Activated naive CD8-positive, alpha-beta T cell treated with anti-CD3 and anti-CD28 coated beads for 36 hours (primary cell): ENCODE results near the gene ABCC3. TPM values are rescaled to one million over a fixed set of nuclear protein-coding genes. Genes with fewer than 3 reads are reported as not detected.

Experiments used
- DNase-seq: peaks from one replicate; pipeline ENCODE4 v3.0.0; 2021
- H3K27ac Mint-ChIP-seq: one replicate; pipeline ENCODE4 v1.8.0; 2022; ENCODE audit warnings: mild to moderate bottlenecking, moderate library complexity, mixed read lengths
- H3K27me3 Mint-ChIP-seq: one replicate; pipeline ENCODE4 v1.8.0; 2022; ENCODE audit warnings: mild to moderate bottlenecking, mixed read lengths
- H3K36me3 Mint-ChIP-seq: one replicate; pipeline ENCODE4 v1.8.0; 2021; ENCODE audit warnings: mild to moderate bottlenecking, mixed read lengths
- H3K4me1 Mint-ChIP-seq: one replicate; pipeline ENCODE4 v1.8.0; 2021; ENCODE audit warnings: mixed read lengths
- H3K4me3 Mint-ChIP-seq: one replicate; pipeline ENCODE4 v1.8.0; 2022; ENCODE audit warnings: mild to moderate bottlenecking, moderate library complexity, mixed read lengths
- H3K9me3 Mint-ChIP-seq: one replicate; pipeline ENCODE4 v1.8.0; 2022; ENCODE audit warnings: mixed read lengths
- total RNA-seq, 2 experiments: library from RNA; stranded (reverse); gene quantifications; one replicate each; pipeline ENCODE4 v1.2.3, GENCODE V29; 2021

Gene ABCC3
- total RNA-seq: not detected

- Mint-ChIP-seq H3K4me1 (no peaks in the 10 kb centered on the region), H3K36me3 (no peaks in the 10 kb centered on the region), H3K4me3 (no peak within 1 kb of the TSS), H3K9me3 (no peaks in the 10 kb centered on the region), H3K27ac (no peak within 1 kb of the TSS), H3K27me3 (peaks cover 78% of the 10 kb centered on the region)
- DNase-seq: peak; percentile 14
These were observed at the start of gene ABCC3 for GRCh38 chr17:50634224-50634914. Gene ABCC3 (plus strand): TSS chr17:50634881. CDS start chr17:50634937, 56 bp downstream.

- no peaks in the 10 kb centered on the region for H3K4me1 Mint-ChIP-seq
- no peak for DNase-seq
- H3K27me3 Mint-ChIP-seq: peaks cover 9% of the 10 kb centered on the region
- H3K27ac Mint-ChIP-seq: no peak overlapping the region
- no peaks in the 10 kb centered on the region for H3K9me3 Mint-ChIP-seq
- no peaks in the 10 kb centered on the region for H3K36me3 Mint-ChIP-seq
- H3K4me3 Mint-ChIP-seq: no peak overlapping the region
These were observed 49.3 kb upstream of the ABCC3 start for GRCh38 chr17:50585346-50585745.

DNA sequence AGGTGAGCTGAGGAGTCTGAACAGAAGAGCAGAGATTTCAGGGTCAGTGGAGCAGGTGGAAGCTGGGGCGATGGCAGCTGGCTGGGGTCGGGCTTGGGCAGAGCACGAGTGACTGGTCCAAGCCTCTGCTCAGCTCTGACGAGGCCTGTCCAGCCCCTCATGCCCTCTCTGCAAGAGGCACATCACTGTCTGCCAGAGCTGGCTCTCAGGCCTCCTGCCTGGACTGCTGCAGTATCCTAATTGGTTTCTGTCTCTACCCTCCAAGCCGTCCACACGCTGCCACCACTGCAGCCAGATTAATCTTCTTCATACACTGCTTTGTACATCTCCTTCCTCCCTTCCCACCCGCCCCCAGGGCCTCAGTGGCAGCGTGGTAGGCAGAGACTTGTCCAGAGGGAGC is 48.8 kb upstream of the ABCC3 start:
- DNase-seq: no peak
- Mint-ChIP-seq H3K36me3 (no peaks in the 10 kb centered on the region), H3K9me3 (no peaks in the 10 kb centered on the region), H3K27me3 (peaks cover 7% of the 10 kb centered on the region), H3K4me3 (no peak overlapping the region), H3K4me1 (no peaks in the 10 kb centered on the region), H3K27ac (no peak overlapping the region)

DNA sequence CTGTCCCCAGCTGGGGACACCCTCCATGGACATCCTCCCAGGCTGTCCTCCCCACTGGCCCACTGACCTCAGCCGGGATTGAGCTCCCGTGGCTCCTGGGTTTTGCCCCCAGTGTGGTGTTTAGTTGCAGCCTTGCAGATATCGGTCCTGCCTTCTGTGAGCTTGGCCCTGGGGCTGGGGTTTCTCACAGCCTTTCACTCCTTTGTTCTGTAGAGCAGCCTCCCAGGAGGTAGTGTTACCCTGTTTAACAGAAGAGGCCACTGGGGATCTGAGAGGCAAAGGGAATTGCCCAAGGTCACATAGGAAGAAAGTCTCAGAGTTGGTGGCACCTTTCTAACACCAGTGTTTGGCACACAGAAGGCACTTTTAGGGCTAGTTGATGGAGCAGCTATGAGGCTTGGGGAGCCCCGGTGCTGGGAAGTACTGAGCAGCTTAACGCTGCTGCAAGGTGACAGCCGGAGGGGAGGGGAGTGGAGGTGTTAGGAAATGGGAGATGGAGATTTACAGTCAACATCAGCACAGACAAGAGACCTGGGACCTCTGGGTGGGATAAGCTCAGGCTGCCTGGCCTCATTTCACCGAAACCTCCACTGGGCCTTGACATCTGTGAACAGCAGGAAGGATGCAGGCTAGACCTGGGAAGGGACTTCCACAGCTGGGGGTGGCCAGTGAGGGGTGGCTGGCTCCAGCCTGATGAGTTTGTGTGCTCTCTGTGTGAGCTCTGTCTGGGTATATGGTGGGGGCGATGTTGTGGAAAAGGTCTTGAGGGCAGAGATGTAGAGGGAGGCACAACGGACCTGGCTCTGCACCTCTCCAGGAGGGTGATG is 48.0 kb upstream of the ABCC3 start:
- Mint-ChIP-seq H3K27me3 (peaks cover 5% of the 10 kb centered on the region), H3K4me3 (no peak overlapping the region), H3K27ac (no peak overlapping the region), H3K36me3 (no peaks in the 10 kb centered on the region), H3K9me3 (no peaks in the 10 kb centered on the region), H3K4me1 (no peaks in the 10 kb centered on the region)
- DNase-seq: no peak

DNA sequence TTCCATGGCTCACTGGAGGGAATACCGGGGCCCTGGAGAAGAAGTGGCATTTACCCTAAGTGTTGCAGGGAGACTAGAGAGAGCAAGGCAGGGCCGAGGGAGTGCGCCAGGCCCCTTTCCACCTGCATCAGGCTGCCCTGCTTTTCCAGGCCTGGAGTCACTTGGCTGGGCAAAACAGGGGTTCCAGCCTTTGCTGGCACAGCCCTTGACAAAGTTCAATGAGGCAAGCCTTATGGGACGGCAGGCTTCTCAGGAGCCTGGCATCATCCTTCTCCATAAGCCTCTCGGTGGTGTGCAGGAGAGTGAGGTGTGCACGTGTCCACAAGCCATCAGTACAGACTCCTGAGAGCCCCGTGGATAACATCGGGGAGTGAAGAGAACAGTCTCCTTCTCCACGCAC is 47.1 kb upstream of the ABCC3 start:
- H3K9me3 Mint-ChIP-seq: no peaks in the 10 kb centered on the region
- H3K36me3 Mint-ChIP-seq: no peaks in the 10 kb centered on the region
- H3K27ac Mint-ChIP-seq: no peak overlapping the region

GRCh38 chr17:50588391-50589049 is 46.2 kb upstream of the ABCC3 start:
- Mint-ChIP-seq H3K27ac (no peak overlapping the region), H3K4me1 (no peaks in the 10 kb centered on the region), H3K27me3 (peaks cover 5% of the 10 kb centered on the region), H3K4me3 (no peak overlapping the region), H3K36me3 (no peaks in the 10 kb centered on the region), H3K9me3 (no peaks in the 10 kb centered on the region)
- DNase-seq: no peak

More for the DNA sequence above, 47.1 kb upstream of the ABCC3 start:
- Mint-ChIP-seq H3K4me3 (no peak overlapping the region), H3K4me1 (no peaks in the 10 kb centered on the region), H3K27me3 (peaks cover 5% of the 10 kb centered on the region)
- no peak for DNase-seq

GRCh38 chr17:50589095-50589705 is 45.5 kb upstream of the ABCC3 start:
- H3K9me3 Mint-ChIP-seq: no peaks in the 10 kb centered on the region
- H3K27ac Mint-ChIP-seq: no peak overlapping the region
- no peaks in the 10 kb centered on the region for H3K4me1 Mint-ChIP-seq
- peaks cover 2% of the 10 kb centered on the region for H3K27me3 Mint-ChIP-seq
- no peak overlapping the region for H3K4me3 Mint-ChIP-seq
- no peak for DNase-seq
- H3K36me3 Mint-ChIP-seq: no peaks in the 10 kb centered on the region

DNA sequence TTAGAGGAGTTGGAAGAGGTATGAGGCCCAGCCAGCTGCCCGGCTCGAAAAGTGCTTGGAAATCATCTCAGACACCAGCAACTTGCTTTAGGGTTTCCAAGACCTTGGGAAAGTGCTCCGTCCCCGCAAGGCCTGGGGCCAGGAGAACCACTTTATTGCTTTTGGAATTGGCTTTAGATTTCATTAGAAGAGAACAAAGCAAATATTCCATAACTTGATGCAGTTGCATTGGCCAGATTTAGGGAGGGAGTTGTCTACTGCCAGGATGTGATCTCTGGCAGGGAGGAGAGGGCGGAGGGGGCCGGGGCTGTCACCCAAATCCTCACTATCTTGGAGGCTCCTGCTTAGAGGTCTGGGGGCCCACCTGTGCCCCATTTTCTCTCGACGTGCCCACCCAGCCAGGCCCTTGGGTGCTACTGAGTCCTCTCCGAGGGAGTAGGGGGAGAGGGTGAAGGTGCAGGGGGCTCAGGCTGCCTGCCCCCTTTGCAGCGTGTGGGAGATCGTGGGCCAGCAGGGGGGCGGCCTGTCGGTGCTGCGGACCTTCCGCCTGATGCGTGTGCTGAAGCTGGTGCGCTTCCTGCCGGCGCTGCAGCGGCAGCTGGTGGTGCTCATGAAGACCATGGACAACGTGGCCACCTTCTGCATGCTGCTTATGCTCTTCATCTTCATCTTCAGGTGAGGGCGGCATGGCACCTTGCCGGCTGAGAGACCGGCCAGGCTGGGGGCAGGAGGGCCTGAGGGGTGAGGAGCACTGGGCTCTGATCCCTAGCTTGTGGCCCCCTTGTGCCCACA is 43.5 kb upstream of the ABCC3 start:
- Mint-ChIP-seq H3K27me3 (no peaks in the 10 kb centered on the region), H3K36me3 (no peaks in the 10 kb centered on the region), H3K27ac (no peak overlapping the region), H3K4me3 (no peak overlapping the region), H3K4me1 (no peaks in the 10 kb centered on the region), H3K9me3 (no peaks in the 10 kb centered on the region)
- DNase-seq: no peak

GRCh38 chr17:50593321-50593720 is 41.4 kb upstream of the ABCC3 start:
- Mint-ChIP-seq H3K4me3 (no peak overlapping the region), H3K36me3 (no peaks in the 10 kb centered on the region), H3K9me3 (no peaks in the 10 kb centered on the region), H3K27me3 (no peaks in the 10 kb centered on the region), H3K27ac (no peak overlapping the region), H3K4me1 (no peaks in the 10 kb centered on the region)
- no peak for DNase-seq

- no peaks in the 10 kb centered on the region for H3K9me3 Mint-ChIP-seq
- no peaks in the 10 kb centered on the region for H3K27me3 Mint-ChIP-seq
- H3K36me3 Mint-ChIP-seq: no peaks in the 10 kb centered on the region
- no peak for DNase-seq
- H3K4me1 Mint-ChIP-seq: no peaks in the 10 kb centered on the region
- H3K27ac Mint-ChIP-seq: no peak overlapping the region
- H3K4me3 Mint-ChIP-seq: no peak overlapping the region
These were observed 40.4 kb upstream of the ABCC3 start for GRCh38 chr17:50594128-50594823.

DNA sequence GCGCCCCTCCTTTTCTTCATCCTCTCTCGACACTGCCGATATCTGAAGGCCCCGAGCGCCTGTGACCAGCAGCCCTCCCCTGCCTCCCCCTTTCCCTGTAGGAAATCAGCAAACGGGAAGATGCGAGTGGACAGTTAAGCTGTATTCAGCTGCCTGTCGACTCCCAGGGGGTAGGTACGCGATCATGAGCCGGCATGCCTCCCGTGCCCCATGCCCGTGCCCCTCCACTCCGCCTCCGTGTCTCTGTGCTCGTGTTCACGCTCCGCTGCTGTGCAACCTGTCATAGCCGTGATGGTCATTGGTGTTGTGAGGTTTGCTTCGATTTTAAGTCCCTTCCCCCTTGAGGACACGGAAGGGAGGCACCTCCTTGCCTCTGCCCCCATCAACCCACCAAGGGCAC is 39.8 kb upstream of the ABCC3 start:
- Mint-ChIP-seq H3K36me3 (no peaks in the 10 kb centered on the region), H3K4me1 (no peaks in the 10 kb centered on the region), H3K9me3 (no peaks in the 10 kb centered on the region), H3K4me3 (no peak overlapping the region), H3K27me3 (no peaks in the 10 kb centered on the region), H3K27ac (no peak overlapping the region)
- DNase-seq: no peak

DNA sequence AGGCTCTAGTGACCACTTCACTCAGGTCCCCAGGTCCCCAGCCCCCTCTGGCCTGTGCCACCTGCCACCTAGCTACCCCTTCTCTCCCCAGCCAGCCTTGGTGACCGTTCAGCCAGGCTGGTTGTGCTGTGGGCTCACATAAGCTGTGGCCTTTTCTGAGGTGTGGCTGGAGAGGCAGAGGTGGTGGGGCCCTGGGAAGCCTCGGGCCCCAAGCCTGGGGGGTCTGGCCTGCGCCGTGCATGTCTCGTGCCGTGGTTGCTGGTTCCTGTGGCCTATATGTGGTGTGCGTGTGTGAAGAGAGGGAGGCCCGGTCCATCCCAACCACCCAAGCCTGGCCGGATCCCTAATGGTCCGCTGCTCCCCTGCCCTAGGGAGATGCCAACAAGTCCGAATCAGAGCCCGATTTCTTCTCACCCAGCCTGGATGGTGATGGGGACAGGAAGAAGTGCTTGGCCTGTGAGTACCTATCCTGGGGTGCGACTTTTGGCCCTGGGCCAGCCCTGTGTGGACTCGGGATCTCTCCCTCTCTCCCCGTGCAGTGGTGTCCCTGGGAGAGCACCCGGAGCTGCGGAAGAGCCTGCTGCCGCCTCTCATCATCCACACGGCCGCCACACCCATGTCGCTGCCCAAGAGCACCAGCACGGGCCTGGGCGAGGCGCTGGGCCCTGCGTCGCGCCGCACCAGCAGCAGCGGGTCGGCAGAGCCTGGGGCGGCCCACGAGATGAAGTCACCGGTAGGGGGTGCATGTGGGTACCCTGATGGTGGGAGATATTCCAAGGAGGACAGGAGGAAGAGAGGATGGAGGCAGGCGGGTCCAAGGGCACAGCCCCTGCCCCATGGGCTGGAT is 38.3 kb upstream of the ABCC3 start:
- H3K4me1 Mint-ChIP-seq: no peaks in the 10 kb centered on the region

DNA sequence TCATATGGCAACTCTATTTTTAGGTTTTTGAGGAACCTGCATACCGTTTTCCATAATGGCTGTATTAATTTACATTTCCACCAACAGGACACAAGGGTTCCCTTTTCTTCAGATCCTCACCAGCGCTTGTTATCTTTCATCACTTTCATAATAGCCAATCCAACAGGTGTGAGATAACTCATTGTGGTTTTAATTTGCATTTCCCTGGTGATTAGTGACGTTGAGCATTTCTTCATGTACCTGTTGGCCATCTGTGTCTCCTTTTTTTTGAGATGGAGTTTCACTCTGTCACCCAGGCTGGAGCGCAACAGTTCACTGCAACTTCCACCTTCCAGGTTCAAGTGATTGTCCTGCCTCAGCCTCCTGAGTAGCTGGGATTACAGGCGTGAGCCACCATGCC is 36.2 kb upstream of the ABCC3 start:
- Mint-ChIP-seq H3K27ac (no peak overlapping the region), H3K36me3 (no peaks in the 10 kb centered on the region), H3K9me3 (no peaks in the 10 kb centered on the region), H3K4me3 (no peak overlapping the region), H3K4me1 (no peaks in the 10 kb centered on the region), H3K27me3 (peaks cover 12% of the 10 kb centered on the region)
- DNase-seq: no peak

More for the DNA sequence above, 38.3 kb upstream of the ABCC3 start:
- DNase-seq: no peak
- H3K27me3 Mint-ChIP-seq: peaks cover 3% of the 10 kb centered on the region
- no peak overlapping the region for H3K4me3 Mint-ChIP-seq
- H3K27ac Mint-ChIP-seq: no peak overlapping the region
- no peaks in the 10 kb centered on the region for H3K9me3 Mint-ChIP-seq
- H3K36me3 Mint-ChIP-seq: no peaks in the 10 kb centered on the region
